Progenitor cell of endocrine pancreas (in vitro differentiated cells): ENCODE data around the gene PLD1. TPM values are rescaled to one million over a fixed set of nuclear protein-coding genes. Genes with fewer than 3 reads are reported as not detected.

ENCODE experiments used
- DNase-seq: peaks from one replicate; pipeline ENCODE4 v3.0.0; 2021; ENCODE audit warnings: low spot score; ENCODE audit not compliant: unreplicated experiment
- H3K27ac Mint-ChIP-seq: 2 replicates; pipeline ENCODE4 v1.8.0; 2021; ENCODE audit warnings: mild to moderate bottlenecking, moderate library complexity, mixed read lengths
- H3K27me3 Mint-ChIP-seq: 2 replicates; pipeline ENCODE4 v1.8.0; 2021; ENCODE audit warnings: mixed read lengths
- H3K36me3 Mint-ChIP-seq: 2 replicates; pipeline ENCODE4 v1.8.0; 2022; ENCODE audit warnings: mixed read lengths; ENCODE audit not compliant: insufficient read depth
- H3K4me1 Mint-ChIP-seq: 2 replicates; pipeline ENCODE4 v1.8.0; 2021; ENCODE audit warnings: low read depth, mixed read lengths
- H3K4me3 Mint-ChIP-seq: 2 replicates; pipeline ENCODE4 v1.8.0; 2021; ENCODE audit warnings: low read depth, mild to moderate bottlenecking, moderate library complexity, mixed read lengths
- H3K9me3 Mint-ChIP-seq: 2 replicates; pipeline ENCODE4 v1.8.0; 2021; ENCODE audit warnings: low read depth, mixed read lengths
- total RNA-seq: library from RNA; stranded (reverse); gene quantifications from 2 replicates; pipeline ENCODE4 v1.2.1, GENCODE V29; 2021
- TF ChIP-seq, protein P1 (sequence below): fragments of 200-600 bp; sonication (generic); IDR thresholded peaks from one replicate; pipeline ENCODE4 v1.5.0; 2021; ENCODE audit warnings: antibody characterized with exemption, mild to moderate bottlenecking; ENCODE audit not compliant: unreplicated experiment

Gene PLD1
- total RNA-seq, 1 donor from 2014 or later = 143 TPM

DNA sequence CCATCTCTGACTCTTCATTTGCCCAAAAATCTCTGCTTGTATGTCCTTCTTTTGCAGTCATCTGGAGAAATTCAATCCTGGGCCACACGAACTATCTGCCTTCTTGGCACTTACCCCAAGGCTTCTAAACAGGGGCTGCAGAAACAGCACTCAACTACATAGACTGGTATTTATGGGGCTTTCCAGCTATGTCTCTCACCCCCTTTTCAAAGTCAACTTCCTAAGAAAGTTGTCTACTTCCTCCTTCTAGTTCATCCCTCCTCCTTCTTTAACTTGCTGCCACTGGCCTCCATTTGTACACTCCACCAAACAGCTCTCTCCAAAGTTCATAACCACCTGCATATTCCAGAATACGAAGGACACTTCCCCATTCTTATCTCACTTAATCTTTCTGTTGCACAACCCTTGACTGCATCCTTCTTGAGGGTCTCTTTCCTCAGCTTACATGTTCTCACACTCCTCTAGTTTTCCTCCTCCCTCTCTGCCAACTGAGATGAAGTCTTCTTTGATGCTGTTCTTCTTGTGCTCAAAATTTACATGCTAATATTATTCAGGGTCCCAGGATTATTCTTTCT, 55.2 kb downstream of the PLD1 start:
- H3K27ac Mint-ChIP-seq = no peak overlapping the region
- H3K4me1 Mint-ChIP-seq = peaks cover 14% of the 10 kb centered on the region
- no peaks in the 10 kb centered on the region for H3K9me3 Mint-ChIP-seq
- H3K4me3 Mint-ChIP-seq = no peak overlapping the region
- DNase-seq = no peak
- peaks cover 2% of the 10 kb centered on the region for H3K36me3 Mint-ChIP-seq
- no peaks in the 10 kb centered on the region for H3K27me3 Mint-ChIP-seq
- TF ChIP-seq, protein P1, sequence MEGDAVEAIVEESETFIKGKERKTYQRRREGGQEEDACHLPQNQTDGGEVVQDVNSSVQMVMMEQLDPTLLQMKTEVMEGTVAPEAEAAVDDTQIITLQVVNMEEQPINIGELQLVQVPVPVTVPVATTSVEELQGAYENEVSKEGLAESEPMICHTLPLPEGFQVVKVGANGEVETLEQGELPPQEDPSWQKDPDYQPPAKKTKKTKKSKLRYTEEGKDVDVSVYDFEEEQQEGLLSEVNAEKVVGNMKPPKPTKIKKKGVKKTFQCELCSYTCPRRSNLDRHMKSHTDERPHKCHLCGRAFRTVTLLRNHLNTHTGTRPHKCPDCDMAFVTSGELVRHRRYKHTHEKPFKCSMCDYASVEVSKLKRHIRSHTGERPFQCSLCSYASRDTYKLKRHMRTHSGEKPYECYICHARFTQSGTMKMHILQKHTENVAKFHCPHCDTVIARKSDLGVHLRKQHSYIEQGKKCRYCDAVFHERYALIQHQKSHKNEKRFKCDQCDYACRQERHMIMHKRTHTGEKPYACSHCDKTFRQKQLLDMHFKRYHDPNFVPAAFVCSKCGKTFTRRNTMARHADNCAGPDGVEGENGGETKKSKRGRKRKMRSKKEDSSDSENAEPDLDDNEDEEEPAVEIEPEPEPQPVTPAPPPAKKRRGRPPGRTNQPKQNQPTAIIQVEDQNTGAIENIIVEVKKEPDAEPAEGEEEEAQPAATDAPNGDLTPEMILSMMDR = no peak

DNA sequence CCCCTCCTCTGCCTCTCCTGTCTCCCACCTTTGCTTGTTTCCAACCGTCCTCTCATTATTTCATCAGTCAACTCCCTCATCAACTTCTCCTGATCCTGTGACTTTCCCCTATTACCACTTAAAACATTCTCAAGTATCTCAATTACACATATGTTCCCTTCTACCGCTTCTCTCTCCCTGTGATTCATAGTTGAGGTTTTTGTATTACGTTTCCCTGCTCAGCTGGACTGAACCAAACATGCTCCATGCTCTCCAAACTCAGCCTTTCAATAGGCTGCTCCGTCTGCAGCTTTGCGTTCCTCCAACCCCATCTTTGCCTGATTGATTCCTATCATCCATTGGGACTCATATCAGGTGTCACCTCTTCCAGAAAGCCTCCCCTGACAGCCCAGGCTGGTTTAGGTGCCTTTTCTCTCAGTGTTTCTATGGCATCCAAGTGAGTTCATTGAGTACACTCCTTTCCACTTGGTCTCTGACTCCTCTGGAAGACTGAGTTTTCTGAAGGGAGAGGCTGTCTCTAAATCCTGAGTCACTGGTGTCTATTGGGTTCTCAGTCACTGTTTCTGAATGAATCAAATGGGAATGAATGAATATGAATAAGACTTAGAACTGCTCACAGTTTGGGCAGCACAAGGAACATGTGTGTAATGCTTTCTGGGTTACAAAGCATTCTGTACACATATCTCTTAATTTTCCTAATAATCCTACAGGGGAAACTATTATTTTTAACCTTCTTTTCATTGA, 56.4 kb downstream of the PLD1 start:
- Mint-ChIP-seq H3K27ac (no peak overlapping the region), H3K36me3 (peaks cover 3% of the 10 kb centered on the region), H3K27me3 (no peaks in the 10 kb centered on the region), H3K4me3 (no peak overlapping the region), H3K4me1 (peaks cover 18% of the 10 kb centered on the region), H3K9me3 (no peaks in the 10 kb centered on the region)
- TF ChIP-seq, protein P1 = no peak
- DNase-seq = no peak

DNA sequence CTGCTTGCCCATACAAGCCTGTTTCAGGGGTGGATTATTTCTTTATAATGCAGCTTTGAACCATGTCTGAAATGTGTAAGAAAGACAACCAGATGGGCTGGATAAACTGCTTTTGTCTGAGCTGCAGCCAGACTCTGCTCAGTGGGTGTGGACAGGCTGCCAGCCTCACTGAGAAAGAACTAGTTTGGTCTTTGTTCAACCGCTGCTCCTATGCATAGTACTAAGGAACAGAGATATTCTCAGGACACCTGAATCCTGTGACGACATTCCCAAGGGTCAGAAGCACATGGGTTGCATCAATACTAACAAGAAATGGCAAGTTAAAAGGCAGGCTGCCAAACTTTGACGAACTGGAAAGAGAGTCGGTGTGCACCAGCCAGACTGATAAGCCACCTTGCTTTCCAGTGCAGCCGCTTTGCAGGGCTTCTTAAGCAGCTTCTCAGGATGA, 57.2 kb downstream of the PLD1 start:
- H3K27ac Mint-ChIP-seq = no peak overlapping the region
- H3K4me1 Mint-ChIP-seq = peaks cover 24% of the 10 kb centered on the region
- no peak for DNase-seq
- TF ChIP-seq, protein P1 = no peak
- H3K36me3 Mint-ChIP-seq = peaks cover 10% of the 10 kb centered on the region
- H3K4me3 Mint-ChIP-seq = no peak overlapping the region
- no peaks in the 10 kb centered on the region for H3K9me3 Mint-ChIP-seq
- H3K27me3 Mint-ChIP-seq = no peaks in the 10 kb centered on the region

GRCh38 chr3:171752329-171752728, 58.0 kb downstream of the PLD1 start:
- Mint-ChIP-seq H3K27ac (no peak overlapping the region), H3K9me3 (peaks cover under 1% of the 10 kb centered on the region), H3K36me3 (peaks cover 14% of the 10 kb centered on the region), H3K4me1 (peaks cover 24% of the 10 kb centered on the region), H3K4me3 (no peak overlapping the region), H3K27me3 (no peaks in the 10 kb centered on the region)
- no peak for DNase-seq
- TF ChIP-seq, protein P1 = no peak

- H3K4me3 Mint-ChIP-seq = no peak overlapping the region
- H3K9me3 Mint-ChIP-seq = peaks cover 8% of the 10 kb centered on the region
- H3K27ac Mint-ChIP-seq = peak overlapping the region; percentile 11
- peaks cover 30% of the 10 kb centered on the region for H3K4me1 Mint-ChIP-seq
- no peak for DNase-seq
- TF ChIP-seq, protein P1 = no peak
- no peaks in the 10 kb centered on the region for H3K27me3 Mint-ChIP-seq
- peaks cover 29% of the 10 kb centered on the region for H3K36me3 Mint-ChIP-seq
Observed at GRCh38 chr3:171749124-171749523, 61.2 kb downstream of the PLD1 start.
